Upper lobe of right lung (tissue), 1 donor: ENCODE results near the gene ZNF367. TPM values are rescaled to one million over a fixed set of nuclear protein-coding genes. Genes with fewer than 3 reads are reported as not detected.

ENCODE experiments used
- ATAC-seq: fragments of 200-7000 bp; cut with Tn5 transposase; one replicate; pipeline ENCODE4 v1.9.1; 2020; ENCODE audit warnings: mild to moderate bottlenecking, moderate library complexity
- DNase-seq: peaks from one replicate; pipeline ENCODE4 v3.0.0-alpha.2; 2020
- H3K27ac ChIP-seq: fragments of 200-600 bp; one replicate; pipeline ENCODE4 v1.8.0; 2022
- H3K27me3 ChIP-seq: fragments of 200-600 bp; one replicate; pipeline ENCODE4 v1.8.0; 2022; ENCODE audit warnings: mild to moderate bottlenecking
- H3K36me3 ChIP-seq: fragments of 200-600 bp; one replicate; pipeline ENCODE4 v1.8.0; 2022
- H3K4me1 ChIP-seq: fragments of 200-600 bp; one replicate; pipeline ENCODE4 v1.8.0; 2022
- H3K4me3 ChIP-seq: fragments of 200-600 bp; one replicate; pipeline ENCODE4 v1.8.0; 2022; ENCODE audit warnings: mild to moderate bottlenecking
- H3K9me3 ChIP-seq: fragments of 200-600 bp; one replicate; pipeline ENCODE4 v1.8.0; 2022
- intact Hi-C: fragments of 100-400 bp; cut with DNase I; formaldehyde crosslinking; loops from one replicate; pipeline ENCODE4 v1.11.0; 2022
- total RNA-seq: library from RNA; stranded (reverse); fragmentation: NEBNext Ultra II Directional; extraction: Animal tissue kit (Norgen Biotek cat#: 25700); gene quantifications from one replicate; pipeline ENCODE4 v1.2.1, GENCODE V29; 2021
- TF ChIP-seq, protein P1 (sequence below): fragments of 200-600 bp; IDR thresholded peaks from one replicate; pipeline ENCODE4 v1.8.0; 2022; ENCODE audit warnings: antibody characterized with exemption
- donor health status: DM: no; HTN: yes; CAD: no; lungs with severe emphysema.

Gene ZNF367
- total RNA-seq, 1 donor from 2014 or later = 0.67 TPM

DNA sequence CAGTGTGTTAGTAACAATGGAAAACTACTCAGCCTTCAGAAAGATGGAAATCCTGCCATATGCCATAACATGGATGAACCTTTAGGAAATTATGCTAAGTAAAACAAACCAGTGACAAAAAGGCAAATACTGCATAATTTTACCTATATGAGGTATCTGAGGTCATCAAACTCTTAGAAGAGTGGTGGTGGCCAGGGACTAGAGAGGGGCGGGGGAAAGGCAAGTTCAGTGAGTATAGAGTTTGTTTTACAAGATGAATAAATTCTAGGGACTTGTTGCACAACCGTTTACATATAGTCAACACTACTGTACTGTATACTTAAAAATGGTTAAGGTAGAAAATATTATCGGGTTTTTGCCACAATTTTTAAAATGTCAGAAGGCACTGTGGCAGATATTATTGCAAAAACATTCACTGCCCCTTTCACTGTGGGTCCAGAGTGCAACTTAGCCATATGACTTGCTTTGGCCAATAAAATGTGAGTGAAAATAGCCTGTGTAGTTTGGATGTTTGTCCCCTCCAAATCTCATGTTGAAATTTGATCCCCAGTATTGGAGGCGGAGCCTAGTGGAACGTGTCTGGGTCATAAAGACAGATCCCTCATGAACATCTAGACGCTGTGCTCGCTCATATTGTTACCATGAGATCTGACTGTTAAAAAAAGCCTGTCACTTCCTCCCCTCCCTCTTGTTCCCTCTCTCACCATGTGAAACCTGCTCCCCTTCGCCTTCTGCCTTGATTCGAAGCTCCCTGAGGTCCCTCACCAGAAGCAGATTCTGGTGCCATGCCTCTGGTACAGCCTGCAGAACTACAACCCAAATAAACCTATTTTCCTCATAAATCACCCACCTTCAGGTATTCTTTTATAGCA, 9.5 kb downstream of the ZNF367 start:
- no peak for DNase-seq
- Histone ChIP-seq H3K4me1 (no peaks in the 10 kb centered on the region), H3K9me3 (no peaks in the 10 kb centered on the region), H3K4me3 (no peak overlapping the region), H3K27me3 (no peaks in the 10 kb centered on the region), H3K27ac (no peak overlapping the region), H3K36me3 (no peaks in the 10 kb centered on the region)
- no peak for ATAC-seq
- TF ChIP-seq, protein P1, sequence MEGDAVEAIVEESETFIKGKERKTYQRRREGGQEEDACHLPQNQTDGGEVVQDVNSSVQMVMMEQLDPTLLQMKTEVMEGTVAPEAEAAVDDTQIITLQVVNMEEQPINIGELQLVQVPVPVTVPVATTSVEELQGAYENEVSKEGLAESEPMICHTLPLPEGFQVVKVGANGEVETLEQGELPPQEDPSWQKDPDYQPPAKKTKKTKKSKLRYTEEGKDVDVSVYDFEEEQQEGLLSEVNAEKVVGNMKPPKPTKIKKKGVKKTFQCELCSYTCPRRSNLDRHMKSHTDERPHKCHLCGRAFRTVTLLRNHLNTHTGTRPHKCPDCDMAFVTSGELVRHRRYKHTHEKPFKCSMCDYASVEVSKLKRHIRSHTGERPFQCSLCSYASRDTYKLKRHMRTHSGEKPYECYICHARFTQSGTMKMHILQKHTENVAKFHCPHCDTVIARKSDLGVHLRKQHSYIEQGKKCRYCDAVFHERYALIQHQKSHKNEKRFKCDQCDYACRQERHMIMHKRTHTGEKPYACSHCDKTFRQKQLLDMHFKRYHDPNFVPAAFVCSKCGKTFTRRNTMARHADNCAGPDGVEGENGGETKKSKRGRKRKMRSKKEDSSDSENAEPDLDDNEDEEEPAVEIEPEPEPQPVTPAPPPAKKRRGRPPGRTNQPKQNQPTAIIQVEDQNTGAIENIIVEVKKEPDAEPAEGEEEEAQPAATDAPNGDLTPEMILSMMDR = no peak
- intact Hi-C loops = no loop called here

DNA sequence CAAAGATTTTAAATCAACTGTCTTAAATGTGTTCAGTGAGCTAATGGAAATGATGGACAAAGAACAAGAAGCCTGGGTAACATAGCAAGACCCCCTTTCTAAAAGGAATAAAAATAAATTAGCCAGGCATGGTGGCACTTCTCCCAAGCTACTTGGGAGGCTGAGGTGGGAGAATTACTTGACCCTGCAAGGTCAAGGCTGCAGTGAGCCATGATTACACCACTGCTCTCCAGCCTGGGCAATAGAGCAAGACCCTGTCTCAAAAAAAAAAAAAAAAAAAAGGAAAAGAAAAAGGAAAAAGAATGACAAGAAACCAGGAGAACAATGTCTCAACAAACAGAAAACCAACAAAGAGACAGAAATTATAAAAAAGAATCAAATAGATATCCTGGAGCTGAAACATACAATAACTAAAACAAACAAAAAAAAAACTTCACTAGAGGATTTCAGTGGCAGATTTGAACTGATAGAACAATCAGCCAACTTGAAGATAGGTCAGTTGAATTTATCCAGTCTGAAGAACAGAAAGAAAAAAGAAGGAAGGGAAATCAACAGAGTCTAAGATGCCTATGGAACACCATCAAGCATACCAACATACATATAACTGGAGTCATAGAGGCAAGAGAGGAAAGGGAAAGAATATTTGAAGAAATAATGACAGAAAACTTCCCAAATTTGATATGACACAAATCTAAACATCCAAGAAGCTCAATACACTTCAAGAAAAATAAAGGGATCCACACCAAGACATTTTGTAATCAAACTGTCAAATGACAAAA, 17.8 kb downstream of the ZNF367 start:
- Histone ChIP-seq H3K36me3 (no peaks in the 10 kb centered on the region), H3K9me3 (peaks cover 7% of the 10 kb centered on the region), H3K4me3 (no peak overlapping the region), H3K27ac (no peak overlapping the region), H3K4me1 (no peaks in the 10 kb centered on the region), H3K27me3 (no peaks in the 10 kb centered on the region)
- intact Hi-C loops = no loop called here
- TF ChIP-seq, protein P1 = no peak
- ATAC-seq (no peak), DNase-seq (no peak)

DNA sequence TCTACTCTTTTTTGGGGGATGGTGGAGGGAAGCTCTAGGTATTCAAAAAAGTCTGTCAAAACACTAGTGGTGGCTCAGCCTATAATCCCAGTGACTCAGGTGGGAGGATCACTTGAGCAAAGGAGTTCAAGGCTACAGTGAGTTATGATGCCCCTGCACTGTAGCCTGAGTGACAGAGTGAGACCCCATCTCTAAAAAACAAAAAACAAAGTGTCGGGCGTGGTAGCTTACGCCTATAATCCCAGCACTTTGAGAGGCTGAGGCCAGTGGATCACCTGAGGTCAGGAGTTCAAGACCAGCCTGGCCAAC, 18.9 kb downstream of the ZNF367 start:
- no peak for ATAC-seq
- intact Hi-C loops = no loop called here

DNA sequence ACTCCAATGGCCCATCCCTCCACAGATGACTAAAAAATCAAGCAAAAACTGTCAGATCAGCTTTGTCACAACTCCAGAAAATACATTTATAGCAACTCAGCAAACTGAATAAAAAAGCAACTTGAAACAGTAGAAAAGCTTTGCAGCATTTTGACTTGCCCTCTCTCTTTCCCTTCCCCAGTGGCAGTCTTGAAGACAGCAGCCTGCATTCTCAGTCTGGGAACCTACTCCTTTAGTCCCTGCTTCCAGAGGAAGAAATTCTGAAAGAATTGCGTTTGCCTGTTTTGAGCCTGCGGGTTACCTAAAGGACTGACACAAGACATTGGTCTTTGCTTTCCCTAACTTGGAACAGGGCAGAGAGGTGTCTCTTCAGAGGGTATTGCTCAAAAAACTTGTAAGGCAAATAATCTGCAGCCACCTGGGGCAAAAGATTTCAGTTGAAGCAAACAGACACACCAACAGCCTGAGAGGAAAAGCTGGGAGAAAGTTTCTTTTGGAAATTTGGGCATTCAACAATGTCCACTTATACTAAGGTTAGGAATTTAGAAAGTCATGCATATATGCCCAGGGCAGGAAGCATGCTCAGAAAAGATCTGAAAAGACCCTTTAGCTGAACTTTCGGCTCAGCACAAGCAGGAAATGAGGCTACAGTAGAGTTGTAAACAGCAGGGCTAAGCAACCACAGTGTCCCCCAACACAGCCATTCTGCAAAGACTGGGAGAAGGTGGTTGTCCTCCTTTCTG, 19.4 kb downstream of the ZNF367 start:
- DNase-seq = no peak
- Histone ChIP-seq H3K27ac (peak overlapping the region; percentile 42), H3K4me3 (no peak overlapping the region), H3K36me3 (no peaks in the 10 kb centered on the region), H3K27me3 (no peaks in the 10 kb centered on the region), H3K4me1 (no peaks in the 10 kb centered on the region), H3K9me3 (peaks cover 7% of the 10 kb centered on the region)
- ATAC-seq = no peak
- TF ChIP-seq, protein P1 = no peak
- intact Hi-C loops = no loop called here

More for the DNA sequence above, 18.9 kb downstream of the ZNF367 start:
- H3K27me3 ChIP-seq = no peaks in the 10 kb centered on the region
- no peak overlapping the region for H3K4me3 ChIP-seq
- TF ChIP-seq, protein P1 = no peak
- H3K4me1 ChIP-seq = no peaks in the 10 kb centered on the region
- no peak for DNase-seq
- H3K36me3 ChIP-seq = no peaks in the 10 kb centered on the region
- peaks cover 7% of the 10 kb centered on the region for H3K9me3 ChIP-seq
- H3K27ac ChIP-seq = peak overlapping the region; percentile 42

DNA sequence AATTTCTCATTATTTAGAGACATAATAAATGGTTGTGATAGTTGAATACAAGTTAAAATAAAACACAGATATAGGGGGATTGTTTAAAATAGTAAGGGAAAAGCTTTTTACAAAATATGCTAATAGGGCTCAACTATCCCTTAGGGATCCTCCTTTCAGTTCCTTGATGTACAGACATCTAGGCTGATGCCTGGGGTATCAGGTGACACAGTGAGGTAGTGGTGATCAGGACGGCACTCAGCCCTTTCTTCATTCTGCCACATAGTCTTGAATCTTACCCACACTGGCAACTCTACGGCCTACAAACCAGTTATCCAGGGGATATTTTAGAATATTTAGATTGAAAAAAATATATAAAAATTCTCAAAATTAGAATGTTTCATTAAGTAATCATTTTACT, 22.2 kb downstream of the ZNF367 start:
- TF ChIP-seq, protein P1 = no peak
- ATAC-seq = no peak
- H3K9me3 ChIP-seq = peaks cover 7% of the 10 kb centered on the region
- H3K27me3 ChIP-seq = no peaks in the 10 kb centered on the region
- H3K27ac ChIP-seq = no peak overlapping the region
- no peaks in the 10 kb centered on the region for H3K36me3 ChIP-seq
- no peaks in the 10 kb centered on the region for H3K4me1 ChIP-seq
- intact Hi-C loops = no loop called here
- no peak for DNase-seq
- no peak overlapping the region for H3K4me3 ChIP-seq
